Glutamatergic neuron (in vitro differentiated cells): Measurements from ENCODE around the gene RAB11FIP3. TPM values are rescaled to one million over a fixed set of nuclear protein-coding genes. Genes with fewer than 3 reads are reported as not detected.
A peak's percentile ranks its signal among the peaks of the same experiment; 100 is the strongest.

Experiments used
- DNase-seq: peaks from one replicate; pipeline ENCODE4 v3.0.0; 2022
- H3K27ac Mint-ChIP-seq: one replicate; pipeline ENCODE4 v1.8.0; 2020; ENCODE audit warnings: mild to moderate bottlenecking, mixed read lengths, inconsistent platforms; ENCODE audit not compliant: unreplicated experiment
- H3K27me3 Mint-ChIP-seq: one replicate; pipeline ENCODE4 v1.8.0; 2020; ENCODE audit warnings: mild to moderate bottlenecking, moderate library complexity, mixed read lengths, inconsistent platforms; ENCODE audit not compliant: unreplicated experiment
- H3K36me3 Mint-ChIP-seq: one replicate; pipeline ENCODE4 v1.8.0; 2020; ENCODE audit warnings: mild to moderate bottlenecking, mixed read lengths, inconsistent platforms; ENCODE audit not compliant: unreplicated experiment
- H3K4me1 Mint-ChIP-seq: one replicate; pipeline ENCODE4 v1.8.0; 2020; ENCODE audit warnings: mild to moderate bottlenecking, low read depth, mixed read lengths, inconsistent platforms; ENCODE audit not compliant: unreplicated experiment
- H3K4me3 Mint-ChIP-seq: one replicate; pipeline ENCODE4 v1.8.0; 2020; ENCODE audit warnings: mild to moderate bottlenecking, mixed read lengths, inconsistent platforms; ENCODE audit not compliant: unreplicated experiment
- H3K9me3 Mint-ChIP-seq: one replicate; pipeline ENCODE4 v1.8.0; 2020; ENCODE audit warnings: mild to moderate bottlenecking, moderate library complexity, mixed read lengths, inconsistent platforms; ENCODE audit not compliant: unreplicated experiment
- CTCF ChIP-seq: fragments of 200-600 bp; sonication (generic); IDR thresholded peaks from one replicate; pipeline ENCODE4 v1.5.0; 2021; ENCODE audit not compliant: partially characterized antibody, unreplicated experiment
- total RNA-seq: library from RNA; stranded (reverse); fragmentation: NEBNext Ultra II Directional; extraction: Animal tissue kit (Norgen Biotek cat#: 25700); gene quantifications from one replicate; pipeline ENCODE4 v1.2.1, GENCODE V29; 2021; ENCODE audit not compliant: unreplicated experiment

RAB11FIP3 gene
- total RNA-seq, 1 donor from 2014 or later, result 103 TPM

GRCh38 chr16:522320-523096, 97.1 kb downstream of the RAB11FIP3 start:
- Mint-ChIP-seq H3K9me3 (peaks cover 19% of the 10 kb centered on the region), H3K4me3 (no peak overlapping the region), H3K27me3 (peaks cover 9% of the 10 kb centered on the region), H3K4me1 (peaks cover 8% of the 10 kb centered on the region), H3K27ac (peak overlapping the region; percentile 48), H3K36me3 (no peaks in the 10 kb centered on the region)
- no peak for TF ChIP-seq CTCF
- no peak for DNase-seq

- no peak for DNase-seq
- Mint-ChIP-seq H3K9me3 (peaks cover 19% of the 10 kb centered on the region), H3K27me3 (peaks cover 9% of the 10 kb centered on the region), H3K36me3 (no peaks in the 10 kb centered on the region), H3K4me3 (no peak overlapping the region), H3K27ac (peak overlapping the region; percentile 48), H3K4me1 (peaks cover 8% of the 10 kb centered on the region)
- TF ChIP-seq CTCF, result no peak
Measured at GRCh38 chr16:523097-523741, 97.8 kb downstream of the RAB11FIP3 start.

- no peak overlapping the region for H3K27ac Mint-ChIP-seq
- peaks cover 11% of the 10 kb centered on the region for H3K4me1 Mint-ChIP-seq
- no peak for TF ChIP-seq CTCF
- H3K36me3 Mint-ChIP-seq, result no peaks in the 10 kb centered on the region
- H3K9me3 Mint-ChIP-seq, result peaks cover 23% of the 10 kb centered on the region
- peaks cover 13% of the 10 kb centered on the region for H3K27me3 Mint-ChIP-seq
- no peak overlapping the region for H3K4me3 Mint-ChIP-seq
- DNase-seq, result no peak
Measured at GRCh38 chr16:524274-525040, 99.0 kb downstream of the RAB11FIP3 start.

GRCh38 chr16:525123-525519, 99.7 kb downstream of the RAB11FIP3 start:
- TF ChIP-seq CTCF, result no peak
- H3K4me1 Mint-ChIP-seq, result peaks cover 15% of the 10 kb centered on the region
- H3K36me3 Mint-ChIP-seq, result no peaks in the 10 kb centered on the region
- H3K27ac Mint-ChIP-seq, result peak overlapping the region; percentile 75
- H3K9me3 Mint-ChIP-seq, result peaks cover 23% of the 10 kb centered on the region
- peak overlapping the region; percentile 67 for H3K4me3 Mint-ChIP-seq
- no peak for DNase-seq
- H3K27me3 Mint-ChIP-seq, result peaks cover 16% of the 10 kb centered on the region
